PFSK-1 (cell line): ENCODE data around the gene BCAT1.

ENCODE experiments used
- FOXP2 ChIP-seq: optimal IDR thresholded peaks from 2 replicates; pipeline ENCODE3; 2011; ENCODE audit warnings: borderline replicate concordance, control low read depth, inconsistent platforms; ENCODE audit not compliant: insufficient read depth; ENCODE audit errors: extremely low read length, extremely low read depth
- POLR2AphosphoS5 ChIP-seq: IDR thresholded peaks from 2 replicates; pipeline ENCODE4 v1.6.1; 2012; ENCODE audit warnings: low read depth, mild to moderate bottlenecking, control low read depth, low read length, moderate library complexity
- SIN3A ChIP-seq: IDR thresholded peaks from 2 replicates; pipeline ENCODE4 v1.6.1; 2012; ENCODE audit warnings: mild to moderate bottlenecking, low read length, moderate library complexity, borderline replicate concordance; ENCODE audit not compliant: insufficient read depth
- TAF1 ChIP-seq: IDR thresholded peaks from 2 replicates; pipeline ENCODE4 v1.6.1; 2012; ENCODE audit warnings: low read length, control low read depth, borderline replicate concordance; ENCODE audit not compliant: insufficient read depth
- TF ChIP-seq, protein P1 (sequence below), 2 experiments: IDR thresholded peaks; 2 replicates each; pipeline versions ENCODE4 v1.6.1 to v1.8.0; 2011 to 2012; ENCODE audit warnings: low read depth in 2 of 2, low read length in 2 of 2, control low read depth in 1 of 2, inconsistent platforms in 1 of 2, mild to moderate bottlenecking in 1 of 2, moderate library complexity in 1 of 2; ENCODE audit not compliant: insufficient read depth in 1 of 2

DNA sequence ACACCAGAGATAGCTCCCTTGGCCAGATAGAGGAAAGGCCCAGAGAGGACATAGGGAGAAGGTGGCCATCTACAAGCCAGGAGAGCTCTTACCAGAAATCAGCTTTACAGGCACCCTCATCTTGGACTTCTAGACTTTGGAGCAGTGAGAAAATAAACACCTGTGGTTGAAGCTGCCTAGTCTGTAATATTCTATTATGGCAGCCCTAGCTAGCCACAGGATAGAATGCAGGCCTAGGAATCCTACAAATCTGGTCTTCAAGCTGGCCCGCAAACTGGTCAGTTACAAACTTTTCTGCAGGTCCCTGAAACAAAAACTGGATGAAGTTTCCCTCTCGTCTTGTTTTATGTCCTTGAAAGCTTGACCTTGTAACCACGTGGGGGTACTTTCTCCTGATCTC is 92.4 kb downstream of the BCAT1 start:
- TF ChIP-seq, protein P1, sequence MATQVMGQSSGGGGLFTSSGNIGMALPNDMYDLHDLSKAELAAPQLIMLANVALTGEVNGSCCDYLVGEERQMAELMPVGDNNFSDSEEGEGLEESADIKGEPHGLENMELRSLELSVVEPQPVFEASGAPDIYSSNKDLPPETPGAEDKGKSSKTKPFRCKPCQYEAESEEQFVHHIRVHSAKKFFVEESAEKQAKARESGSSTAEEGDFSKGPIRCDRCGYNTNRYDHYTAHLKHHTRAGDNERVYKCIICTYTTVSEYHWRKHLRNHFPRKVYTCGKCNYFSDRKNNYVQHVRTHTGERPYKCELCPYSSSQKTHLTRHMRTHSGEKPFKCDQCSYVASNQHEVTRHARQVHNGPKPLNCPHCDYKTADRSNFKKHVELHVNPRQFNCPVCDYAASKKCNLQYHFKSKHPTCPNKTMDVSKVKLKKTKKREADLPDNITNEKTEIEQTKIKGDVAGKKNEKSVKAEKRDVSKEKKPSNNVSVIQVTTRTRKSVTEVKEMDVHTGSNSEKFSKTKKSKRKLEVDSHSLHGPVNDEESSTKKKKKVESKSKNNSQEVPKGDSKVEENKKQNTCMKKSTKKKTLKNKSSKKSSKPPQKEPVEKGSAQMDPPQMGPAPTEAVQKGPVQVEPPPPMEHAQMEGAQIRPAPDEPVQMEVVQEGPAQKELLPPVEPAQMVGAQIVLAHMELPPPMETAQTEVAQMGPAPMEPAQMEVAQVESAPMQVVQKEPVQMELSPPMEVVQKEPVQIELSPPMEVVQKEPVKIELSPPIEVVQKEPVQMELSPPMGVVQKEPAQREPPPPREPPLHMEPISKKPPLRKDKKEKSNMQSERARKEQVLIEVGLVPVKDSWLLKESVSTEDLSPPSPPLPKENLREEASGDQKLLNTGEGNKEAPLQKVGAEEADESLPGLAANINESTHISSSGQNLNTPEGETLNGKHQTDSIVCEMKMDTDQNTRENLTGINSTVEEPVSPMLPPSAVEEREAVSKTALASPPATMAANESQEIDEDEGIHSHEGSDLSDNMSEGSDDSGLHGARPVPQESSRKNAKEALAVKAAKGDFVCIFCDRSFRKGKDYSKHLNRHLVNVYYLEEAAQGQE (IDR thresholded peaks at IDR 0.05; ENCODE audit: insufficient read depth in 1 of 2, low read depth in 2 of 2, low read length in 2 of 2), result no peak
- no peak for TF ChIP-seq POLR2AphosphoS5
- no peak for TF ChIP-seq SIN3A
- TF ChIP-seq TAF1, result no peak
- TF ChIP-seq FOXP2, result no peak
